GM18858 (cell line): ENCODE results near the gene FGF10.

Experiments
- ATAC-seq: cut with Tn5 transposase; IDR thresholded peaks from one replicate; pipeline ENCODE4 v1.9.1; 2021; ENCODE audit not compliant: unreplicated experiment

FGF10 gene

DNA sequence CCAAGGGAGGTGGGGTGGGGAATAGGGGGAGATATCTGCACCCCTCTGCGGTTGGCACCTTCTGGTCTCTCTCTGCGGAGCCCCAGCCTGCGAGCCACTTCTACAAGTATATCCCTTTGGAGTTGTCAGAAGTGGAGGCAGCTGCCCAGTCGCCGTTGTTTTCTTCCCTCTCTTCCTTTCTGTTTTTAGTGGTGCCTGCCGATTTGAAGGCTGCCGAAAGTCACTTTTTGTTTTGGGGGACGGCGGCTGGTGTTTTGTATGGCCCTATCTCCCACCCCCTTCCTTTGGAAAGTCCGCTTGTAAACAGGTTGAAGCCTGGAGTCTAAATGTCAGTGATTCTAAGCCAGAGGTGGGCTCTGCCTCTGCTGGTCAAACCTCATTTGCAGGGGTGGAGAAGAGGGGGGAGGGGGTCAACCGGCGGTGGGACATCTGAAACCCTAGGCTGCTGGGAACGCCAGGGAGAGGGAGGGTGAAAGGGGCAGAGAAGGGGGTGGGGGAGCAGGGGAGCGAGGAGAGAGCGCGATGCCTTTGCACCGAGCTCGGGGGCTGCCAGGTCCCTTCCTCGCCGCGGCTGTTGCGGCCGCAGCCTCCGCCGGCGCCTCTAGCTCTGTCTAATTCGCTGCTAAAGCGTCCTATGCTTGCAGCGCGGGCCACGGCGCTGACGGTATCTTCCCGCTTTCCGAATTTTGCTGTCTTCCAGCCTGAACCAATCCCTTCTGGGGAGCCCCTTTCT is at the start of gene FGF10:
Gene FGF10 (minus strand): TSS at position 331 of the 733 bp plus-strand sequence. CDS start 738 bp downstream, outside the sequence.
- ATAC-seq: no peak

DNA sequence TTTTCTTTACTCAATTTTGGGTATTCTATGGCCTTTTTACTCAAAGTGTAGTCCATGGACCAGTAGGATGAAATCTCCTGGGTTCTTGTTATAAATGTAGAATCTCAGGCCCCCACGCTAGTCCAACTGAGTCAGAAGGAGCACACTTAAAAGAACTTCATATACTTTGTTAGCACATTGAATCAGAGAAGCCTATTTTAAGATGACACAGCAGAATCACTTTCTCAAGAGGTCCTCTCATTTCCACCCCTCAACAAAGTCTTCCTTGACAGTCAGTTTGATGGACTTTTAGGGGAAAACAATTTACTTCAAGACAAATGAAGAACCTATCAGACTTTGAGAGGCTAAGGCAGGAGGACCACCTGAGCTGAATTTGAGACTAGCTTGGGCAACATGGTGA is 37.7 kb upstream of the FGF10 start:
- ATAC-seq: no peak

DNA sequence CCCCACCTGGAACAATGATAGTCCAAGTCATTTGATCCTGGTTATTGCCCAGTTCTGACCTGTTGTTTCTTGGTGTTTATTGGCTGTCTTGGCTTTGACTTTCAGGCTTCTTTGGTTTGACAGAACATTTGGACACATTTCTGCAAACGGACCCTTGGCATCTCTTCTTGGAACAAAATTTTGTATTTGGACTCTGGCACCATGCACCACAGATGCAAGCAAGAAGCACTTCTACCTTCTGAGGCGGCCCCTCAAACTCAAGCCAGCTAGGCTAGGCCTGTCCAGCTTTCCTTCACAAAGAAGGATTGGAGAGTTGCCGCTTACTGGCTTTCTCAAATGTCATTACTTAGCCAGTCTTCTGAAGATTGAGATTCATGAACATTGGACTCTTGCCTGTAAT is 23.1 kb upstream of the FGF10 start:
- no peak for ATAC-seq

DNA sequence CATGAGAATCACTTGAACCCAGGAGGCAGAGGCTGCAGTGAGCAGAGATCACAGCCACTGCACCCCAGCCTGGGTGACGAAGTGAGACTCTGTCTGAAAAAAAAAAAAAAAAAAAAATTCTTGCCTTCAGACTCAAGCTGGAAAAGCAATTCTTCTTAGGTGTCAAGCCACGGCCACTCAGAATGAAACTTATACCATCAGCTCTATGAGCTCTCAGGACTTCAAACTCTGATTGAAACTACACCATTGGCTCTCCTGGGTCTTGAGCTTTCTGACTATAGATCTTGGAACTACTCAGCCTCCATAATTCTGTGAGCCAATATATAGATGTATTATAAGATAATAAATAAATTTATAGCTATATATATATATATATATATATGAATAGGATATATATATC is 12.9 kb upstream of the FGF10 start:
- peak; percentile 87 for ATAC-seq

DNA sequence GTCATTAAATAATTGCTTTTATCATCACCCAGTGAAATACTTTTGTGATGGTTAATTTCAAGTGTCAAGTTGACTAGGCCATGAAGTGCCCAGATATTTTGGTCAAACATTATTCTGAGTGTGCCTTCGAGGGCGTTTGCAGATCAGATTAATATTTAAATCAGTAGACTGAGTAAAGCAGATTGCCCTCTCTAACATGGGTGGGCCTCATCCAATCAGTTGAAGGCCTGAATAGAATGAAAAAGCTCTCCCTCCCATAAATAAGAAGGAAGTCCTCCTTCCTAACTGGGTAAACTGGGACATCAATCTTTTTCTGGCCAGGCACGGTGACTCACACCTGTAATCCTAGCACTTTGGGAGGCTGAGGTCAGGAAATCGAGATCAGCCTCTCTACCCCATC is 12.4 kb upstream of the FGF10 start:
- ATAC-seq: no peak

DNA sequence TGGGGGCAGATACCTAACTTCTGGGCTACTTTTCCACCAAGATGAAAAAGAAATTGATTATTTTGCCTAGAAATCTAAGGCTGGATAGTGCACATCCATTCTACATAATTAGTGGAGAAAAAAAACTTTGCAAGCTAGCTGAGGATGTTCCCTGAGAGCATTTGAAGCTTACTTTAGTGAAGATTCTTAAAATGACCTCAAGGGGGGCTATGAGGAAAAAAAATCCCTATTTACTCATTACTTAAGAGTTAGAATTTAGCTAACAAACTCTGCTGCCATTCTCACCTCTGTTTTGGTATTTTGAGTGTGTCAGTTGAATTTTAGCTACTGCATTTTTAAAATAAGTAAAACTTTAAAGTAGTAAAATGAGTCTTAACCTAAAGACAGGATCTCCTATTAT is 9.2 kb upstream of the FGF10 start:
- ATAC-seq: no peak

DNA sequence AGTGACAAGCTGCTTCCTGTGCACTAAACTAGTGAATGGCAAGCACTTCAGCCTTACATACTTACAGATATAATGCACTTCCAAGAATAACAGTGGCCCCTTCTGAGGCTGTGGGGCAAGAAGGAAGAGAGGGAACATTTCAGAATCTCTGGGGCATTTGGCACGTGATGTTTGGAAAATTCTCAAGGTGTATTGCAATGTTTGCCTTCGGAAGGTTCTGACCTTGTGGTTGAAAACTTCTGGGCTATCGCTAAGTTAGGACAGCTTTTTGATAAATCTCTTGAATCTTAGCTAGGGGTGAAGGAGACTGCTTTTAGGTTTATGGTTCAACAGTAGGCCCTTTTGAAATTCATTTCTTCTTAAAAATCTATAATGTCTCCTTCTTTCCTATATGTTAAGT is 7.1 kb upstream of the FGF10 start:
- no peak for ATAC-seq

DNA sequence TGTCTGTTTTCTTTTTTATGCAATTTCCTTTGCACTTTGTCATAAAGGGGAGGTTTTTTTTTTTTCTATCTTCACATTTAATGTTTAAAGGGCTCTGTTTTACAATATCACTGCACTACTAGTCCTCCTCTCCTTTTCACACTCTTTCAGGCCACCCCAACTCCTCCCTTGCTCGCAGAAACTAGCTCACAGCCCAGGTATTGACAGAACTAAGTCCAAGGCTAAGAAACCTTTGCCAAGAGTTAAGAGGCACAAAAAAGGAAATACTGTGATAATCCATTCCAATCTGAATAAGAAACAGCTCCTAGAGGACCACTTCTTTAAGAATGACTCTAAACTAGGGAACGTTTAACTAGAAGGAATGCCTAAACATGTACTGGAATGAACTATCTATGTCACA is 1.1 kb upstream of the FGF10 start:
- no peak for ATAC-seq

DNA sequence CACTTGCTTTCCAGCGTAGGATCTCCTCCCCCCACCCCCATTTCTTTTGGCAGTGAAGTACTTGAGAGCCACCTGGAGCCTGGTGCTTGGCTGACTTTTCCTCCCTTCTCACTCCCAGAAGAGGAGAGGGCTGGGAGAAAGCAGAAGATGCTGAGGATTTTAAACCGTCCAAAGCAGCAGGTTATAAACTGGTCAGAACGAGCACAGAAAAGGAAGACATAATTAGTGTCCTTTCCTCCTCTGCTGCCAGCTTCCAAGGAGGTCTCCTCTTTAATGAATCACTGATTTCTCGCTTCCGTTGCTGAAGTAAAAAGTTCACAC is 563 bp upstream of the FGF10 start:
- ATAC-seq: no peak

DNA sequence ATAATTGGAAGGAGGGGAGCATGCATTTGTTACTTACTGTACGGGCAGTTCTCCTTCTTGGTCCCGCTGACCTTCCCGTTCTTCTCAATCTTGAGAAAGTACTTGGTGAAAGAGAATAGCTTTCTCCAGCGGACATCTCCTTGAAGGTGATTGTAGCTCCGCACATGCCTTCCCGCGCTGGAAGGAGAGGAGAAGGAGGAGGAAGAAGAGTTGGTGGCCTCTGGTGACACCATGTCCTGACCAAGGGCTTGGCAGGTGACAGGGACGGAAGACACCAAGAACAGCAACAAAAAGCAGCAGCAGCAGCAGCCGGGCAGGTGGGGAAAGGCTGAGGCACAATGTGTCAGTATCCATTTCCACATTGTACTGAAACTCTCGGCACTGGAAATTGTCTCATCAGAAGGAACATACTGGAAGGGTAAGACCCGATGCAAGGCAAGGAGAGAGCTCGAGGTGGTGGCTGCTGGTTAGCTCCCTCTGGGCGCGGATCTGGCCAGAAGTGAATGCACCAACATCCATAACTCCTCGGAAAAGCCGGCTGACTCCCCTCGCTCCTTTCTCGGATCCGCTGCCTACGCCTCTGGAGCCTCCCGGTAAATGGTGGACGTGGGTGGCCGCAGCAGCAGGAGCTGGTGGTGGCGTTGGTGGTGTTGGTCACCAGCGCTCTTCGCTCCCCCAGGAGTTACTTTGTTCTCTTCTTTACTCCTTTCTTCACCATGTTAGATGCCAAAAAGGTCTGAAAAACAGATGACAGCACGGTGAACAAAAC is 715 bp downstream of the FGF10 start:
- no peak for ATAC-seq

DNA sequence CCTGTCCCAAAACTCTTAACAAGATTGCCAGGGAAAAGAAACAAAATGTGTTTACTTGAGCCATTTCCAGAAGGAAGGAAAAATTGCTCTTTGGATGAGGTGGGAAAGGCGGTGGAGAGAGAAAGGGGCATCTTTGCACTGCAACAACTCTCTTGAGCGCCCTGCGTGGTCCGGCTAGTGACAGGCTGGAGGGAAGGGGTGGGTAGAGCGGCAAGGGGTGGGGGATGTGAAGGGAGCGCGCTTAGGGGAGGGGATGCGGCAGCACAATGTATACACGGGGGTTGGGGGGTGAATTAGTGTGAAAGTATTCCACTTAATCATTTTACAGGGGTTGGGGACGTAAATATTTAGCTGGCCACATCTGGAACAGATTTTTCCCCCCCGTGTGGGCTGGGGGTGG is 1.3 kb downstream of the FGF10 start:
- no peak for ATAC-seq

DNA sequence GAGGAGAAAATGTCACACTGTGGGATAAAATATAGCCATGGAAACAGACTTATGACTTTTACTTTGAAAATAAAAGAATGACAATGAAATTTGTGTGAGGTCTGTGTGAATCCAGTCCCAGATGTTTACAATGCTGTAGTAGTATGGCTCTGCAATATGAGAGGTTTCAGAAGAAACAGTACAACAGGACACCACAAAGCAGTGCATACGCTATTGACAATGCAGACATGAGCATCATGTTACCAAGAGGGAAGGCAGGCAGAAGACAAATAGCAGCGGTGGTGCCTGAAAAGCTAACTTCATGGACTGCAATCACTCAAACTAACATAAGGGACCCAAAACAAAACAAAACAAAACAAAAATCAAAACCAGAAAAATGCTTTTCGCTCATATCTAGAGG is 1.8 kb downstream of the FGF10 start:
- ATAC-seq: no peak

DNA sequence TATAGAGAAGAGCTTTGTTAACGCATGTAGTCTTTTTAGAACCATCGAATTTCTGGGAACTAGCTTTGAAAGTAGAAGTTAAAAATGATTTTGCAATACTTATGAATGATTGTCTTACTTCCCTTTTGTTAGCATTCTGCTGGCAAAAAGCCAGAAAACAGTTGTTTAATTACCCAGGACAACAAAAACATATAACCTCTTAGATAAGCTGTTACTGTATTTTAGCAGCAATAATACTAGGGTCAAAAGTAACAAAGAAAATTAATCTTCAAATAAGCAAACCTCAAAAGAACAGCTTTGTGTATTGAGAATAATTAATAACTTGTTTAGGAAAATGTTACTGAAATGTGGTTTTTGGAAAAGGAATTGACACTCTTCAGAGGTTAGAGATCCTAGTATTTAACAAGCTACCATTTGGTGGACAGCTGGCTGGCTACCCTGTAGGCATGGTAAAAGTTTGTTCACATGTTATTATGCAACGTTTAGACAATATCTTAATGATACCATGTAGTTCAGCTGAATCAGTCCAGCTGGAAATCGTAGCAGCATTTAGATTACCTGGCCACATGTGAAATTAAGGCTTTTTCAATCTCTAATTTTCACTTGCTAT is 3.8 kb downstream of the FGF10 start:
- no peak for ATAC-seq

DNA sequence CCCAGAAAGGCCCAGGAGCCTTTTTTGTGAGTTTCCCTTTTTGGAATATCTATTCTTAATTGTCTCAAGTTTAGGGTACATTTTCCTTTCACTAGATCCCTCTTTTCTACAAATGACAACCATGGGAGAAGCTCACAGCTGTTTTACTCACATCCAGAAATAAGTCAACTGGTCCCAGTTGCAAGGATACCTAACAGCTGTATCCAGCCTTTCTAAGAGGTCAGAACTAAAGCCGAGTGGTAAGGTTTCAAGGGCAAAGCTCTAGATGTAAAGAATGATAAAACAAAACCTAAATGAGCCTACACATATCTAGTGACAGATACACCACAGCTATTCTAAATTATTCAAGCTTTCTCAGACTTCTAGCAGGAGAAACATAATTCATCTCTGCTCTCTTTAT is 4.4 kb downstream of the FGF10 start:
- no peak for ATAC-seq

DNA sequence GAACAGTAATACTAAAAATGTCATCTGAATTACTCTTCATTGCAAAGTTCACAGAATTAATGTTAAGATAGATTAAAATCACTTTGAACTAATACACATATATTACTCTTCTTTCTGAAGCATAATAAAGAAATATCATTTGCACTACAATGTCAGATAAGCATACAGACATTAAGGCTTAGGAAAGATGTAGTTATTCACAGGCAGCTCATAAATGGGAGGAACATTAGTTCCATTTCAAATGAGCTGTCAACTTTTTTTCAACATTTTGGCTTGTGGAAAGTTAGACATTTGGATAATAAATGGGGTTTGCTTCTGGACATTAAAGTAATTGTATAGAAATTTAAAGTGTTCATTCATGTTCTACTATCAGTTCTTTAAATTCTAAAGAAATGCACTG is 6.3 kb downstream of the FGF10 start:
- ATAC-seq: no peak

DNA sequence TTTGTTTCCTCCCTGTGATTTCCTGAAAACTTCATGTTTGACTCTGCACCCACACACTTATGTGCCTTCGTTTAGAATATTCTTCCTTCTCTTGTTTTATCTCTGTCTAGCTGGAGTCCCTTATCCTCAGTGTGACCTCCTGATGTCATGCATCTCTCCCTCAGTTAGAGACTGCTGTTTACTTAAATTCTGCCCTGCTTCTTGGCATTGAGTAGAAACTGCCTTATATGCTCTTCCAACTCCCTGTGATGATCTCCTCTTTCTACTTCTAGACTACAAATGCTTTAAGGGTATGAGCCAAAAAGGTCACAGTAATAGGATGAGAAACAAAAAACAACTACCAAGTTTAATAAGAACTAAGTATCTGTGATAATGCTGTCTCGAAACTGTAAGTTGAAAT is 12.2 kb downstream of the FGF10 start:
- ATAC-seq: no peak

DNA sequence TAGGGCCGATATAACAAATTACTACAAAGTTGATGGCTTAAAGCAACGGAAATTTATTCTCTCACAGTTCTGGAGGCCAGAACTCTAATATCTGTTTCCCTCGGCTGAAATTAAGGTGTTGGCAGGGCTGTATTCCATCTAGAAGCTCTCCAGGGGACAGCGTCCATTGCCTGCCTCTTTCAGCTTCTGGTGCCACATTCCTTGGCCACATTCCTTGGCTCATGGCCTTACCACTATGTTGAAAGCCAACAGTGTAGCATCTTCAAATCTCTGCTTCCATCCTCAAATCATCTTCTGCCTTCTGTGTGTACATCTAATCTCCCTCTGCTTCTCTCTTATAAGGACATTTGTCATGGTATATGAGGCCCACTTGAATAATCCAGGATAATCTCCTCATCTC is 17.2 kb downstream of the FGF10 start:
- no peak for ATAC-seq

DNA sequence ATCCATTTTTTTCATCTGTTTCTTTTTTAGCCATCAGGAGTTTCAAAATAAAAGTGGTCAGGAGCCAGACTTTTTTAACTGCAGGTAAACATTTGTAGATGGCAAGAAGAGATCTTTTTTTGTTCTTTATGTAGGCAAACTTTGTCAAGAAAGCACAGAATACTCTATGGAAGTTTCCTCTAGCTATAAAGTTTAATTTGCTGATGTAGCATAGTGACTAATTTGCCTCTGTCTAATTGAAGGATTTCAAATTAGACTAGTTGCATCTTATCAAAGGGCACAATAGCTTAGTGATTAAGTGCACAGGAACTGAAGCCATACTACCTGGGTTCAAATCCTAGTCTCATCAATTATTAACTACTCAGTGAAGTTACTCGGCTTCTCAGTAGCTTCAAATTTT is 22.0 kb downstream of the FGF10 start:
- no peak for ATAC-seq

DNA sequence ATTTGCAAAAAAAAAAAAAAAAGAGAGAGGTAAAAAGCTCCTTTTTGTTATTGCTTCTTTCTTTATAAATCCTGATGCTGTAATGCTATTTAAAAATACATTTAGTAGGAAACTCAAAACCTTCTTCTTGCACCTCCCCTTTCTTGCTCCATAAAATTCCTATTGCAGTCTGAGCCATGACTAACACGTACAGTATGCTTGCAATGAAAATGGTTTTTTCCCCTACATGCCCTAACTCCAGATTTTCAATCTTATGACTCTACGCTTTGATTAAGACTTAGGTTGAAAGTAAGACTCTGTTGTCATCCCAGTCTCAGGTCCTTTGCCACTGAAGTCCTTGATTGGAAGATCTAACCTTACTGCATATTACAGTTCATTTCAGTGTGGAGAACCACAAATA is 23.9 kb downstream of the FGF10 start:
- no peak for ATAC-seq

DNA sequence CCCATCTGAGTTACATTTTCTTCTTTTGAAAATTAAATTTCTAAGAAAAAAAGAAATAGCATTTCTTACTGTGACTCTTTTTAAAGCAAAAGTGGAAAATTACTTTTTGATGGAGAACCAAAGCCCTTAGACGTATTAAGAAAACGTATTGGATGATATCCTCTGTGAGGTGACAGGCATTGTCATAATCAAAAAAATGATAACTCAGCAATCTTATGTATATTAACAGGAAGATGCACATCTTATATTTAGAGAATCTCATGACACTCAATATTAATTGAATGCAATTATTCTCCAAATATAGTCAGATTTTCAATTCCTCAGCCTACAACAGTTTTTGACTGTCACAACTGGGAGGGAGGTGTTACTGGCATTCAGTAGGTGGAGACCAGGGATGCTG is 25.1 kb downstream of the FGF10 start:
- ATAC-seq: no peak

DNA sequence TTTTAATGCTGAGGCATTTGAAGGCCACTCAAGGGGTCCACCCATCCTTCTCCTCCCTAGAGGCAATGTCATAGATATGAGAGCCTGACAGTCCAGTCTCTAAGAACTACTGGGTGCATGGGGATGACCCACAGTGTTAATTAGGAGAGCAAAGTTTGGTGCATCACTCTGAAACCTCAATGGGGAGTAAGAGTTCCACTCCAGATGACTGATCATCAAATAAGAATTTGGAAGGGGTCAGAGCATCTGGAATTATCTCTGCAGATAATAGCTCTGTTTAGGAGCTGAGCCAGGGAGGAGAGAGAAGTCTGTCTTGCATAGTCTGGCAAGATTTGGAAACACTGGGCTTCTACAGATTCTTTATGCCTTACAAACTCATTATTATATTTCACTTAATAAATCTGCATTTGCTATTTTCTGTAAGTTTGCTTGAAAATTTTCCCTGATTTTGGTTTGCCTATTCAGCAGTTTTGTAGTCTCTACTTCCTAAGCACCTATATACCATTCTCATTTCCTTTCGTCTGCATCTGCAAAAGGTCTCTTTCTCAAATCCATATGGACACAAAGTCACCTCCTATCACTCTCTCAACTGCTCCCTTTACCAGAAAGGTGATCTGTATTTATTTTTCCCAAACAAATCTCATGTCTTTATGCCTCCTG is 27.7 kb downstream of the FGF10 start:
- no peak for ATAC-seq

DNA sequence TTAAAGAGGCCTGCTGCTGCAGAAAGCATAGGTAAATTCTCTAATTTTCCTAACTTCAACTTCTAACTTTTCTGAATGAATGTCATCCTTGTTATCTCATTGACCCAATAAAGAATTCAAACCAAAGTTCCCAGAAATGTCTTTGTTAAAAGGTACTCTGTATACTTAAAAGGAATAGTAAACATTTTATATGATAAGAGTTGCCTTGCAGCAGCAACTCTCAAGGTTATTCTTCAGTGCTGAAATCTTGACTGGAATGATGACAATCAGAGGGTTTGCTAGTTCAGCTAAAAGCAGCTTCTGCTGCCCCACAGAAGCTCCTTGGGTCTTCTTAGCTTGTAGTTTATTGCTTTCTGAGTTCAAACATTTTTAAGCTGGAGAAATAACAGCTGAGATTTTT is 28.3 kb downstream of the FGF10 start:
- ATAC-seq: no peak
